ENCODE measurements around the gene PSMB7. TPM values are rescaled to one million over a fixed set of nuclear protein-coding genes. Genes with fewer than 3 reads are reported as not detected.

PSMB7 gene
- polyA plus RNA-seq, 1 of the 3 experiments (the other 2 are of a cell fraction): 357 TPM

DNA sequence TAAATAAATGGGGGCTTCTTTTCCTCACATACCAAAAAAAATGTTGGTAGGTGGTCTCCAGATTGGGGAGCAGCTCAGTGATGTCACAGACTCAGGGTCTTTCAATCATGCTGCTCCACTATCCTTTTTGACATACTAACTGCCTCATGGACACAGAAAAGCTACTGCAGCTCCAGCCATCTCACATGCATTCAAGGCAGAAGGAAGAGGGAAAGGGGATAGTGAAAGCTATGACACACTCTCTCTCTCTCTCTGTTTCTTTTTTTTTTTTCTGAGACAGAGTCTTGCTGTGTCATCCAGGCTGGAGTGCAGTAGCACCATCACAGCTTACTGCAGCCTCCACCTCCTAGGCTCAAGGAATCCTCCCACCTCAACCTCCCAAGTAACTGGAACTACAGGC is 27.1 kb upstream of the PSMB7 start:
- TF ChIP-seq TAF1 (IDR thresholded peaks at IDR 0.05; ENCODE audit: borderline replicate concordance, low read depth, low read length) (no peak), REST (IDR thresholded peaks at IDR 0.05; ENCODE audit: low read depth, low read length) (no peak), JUND (IDR thresholded peaks at IDR 0.05) (no peak), FOXM1 (IDR thresholded peaks at IDR 0.05; ENCODE audit: low read depth) (no peak), FOSL2 (IDR thresholded peaks at IDR 0.05; ENCODE audit: borderline replicate concordance, low read depth) (no peak), EZH2phosphoT487 (IDR thresholded peaks at IDR 0.05; ENCODE audit: borderline replicate concordance, low read depth) (no peak), ZBTB33 (IDR thresholded peaks at IDR 0.05; ENCODE audit: borderline replicate concordance, low read depth) (no peak), POLR2AphosphoS5 (IDR thresholded peaks at IDR 0.05; ENCODE audit: low read depth, low read length) (no peak)
- Histone ChIP-seq H3K79me2 (ENCODE audit: insufficient read depth) (no peaks in the 10 kb centered on the region), H3K4me3 (ENCODE audit: low read depth in 2 of 2, low read length in 1 of 2) (no peak overlapping the region), H3K9ac (no peak overlapping the region), H3K36me3 (replicated peaks in 1 of 2; ENCODE audit: control insufficient read depth in 1 of 2, insufficient read depth in 2 of 2, low read length in 1 of 2) (no peaks in the 10 kb centered on the region), H2AFZ (ENCODE audit: low read depth) (no peak overlapping the region), H3K27ac (ENCODE audit: low read depth in 2 of 2, low read length in 1 of 2) (no peak overlapping the region), H4K20me1 (ENCODE audit: insufficient read depth) (no peaks in the 10 kb centered on the region), H3K4me1 (ENCODE audit: control insufficient read depth in 1 of 2, insufficient read depth in 2 of 2, low read depth in 1 of 2, low read length in 1 of 2) (no peaks in the 10 kb centered on the region), H3K9me2 (no peaks in the 10 kb centered on the region), H3K4me2 (no peak overlapping the region), H3K27me3 (ENCODE audit: insufficient read depth) (no peaks in the 10 kb centered on the region), H3K9me3 (no peaks in the 10 kb centered on the region), H3F3A (replicated peaks; ENCODE audit: insufficient read depth) (peaks cover 5% of the 10 kb centered on the region)
- DNase-seq: no peak
- ChIA-PET POLR2A (no interaction called here), CTCF (interaction anchor here (1.1 to 3.4 kb wide), 3 partner anchors 21 to 94 kb away, joined by 3 to 12 read pairs (median 4); no protein-coding TSS in a partner anchor)

GRCh38 chr9:124441291-124441690 is 26.0 kb upstream of the PSMB7 start:
- Histone ChIP-seq H2AFZ (ENCODE audit: low read depth) (no peak overlapping the region), H3K36me3 (replicated peaks in 1 of 2; ENCODE audit: control insufficient read depth in 1 of 2, insufficient read depth in 2 of 2, low read length in 1 of 2) (no peaks in the 10 kb centered on the region), H3K79me2 (ENCODE audit: insufficient read depth) (no peaks in the 10 kb centered on the region), H3K4me2 (no peak overlapping the region), H3K9ac (no peak overlapping the region), H4K20me1 (ENCODE audit: insufficient read depth) (no peaks in the 10 kb centered on the region), H3K9me2 (no peaks in the 10 kb centered on the region), H3K27me3 (ENCODE audit: insufficient read depth) (no peaks in the 10 kb centered on the region), H3K4me3 (ENCODE audit: low read depth in 2 of 2, low read length in 1 of 2) (no peak overlapping the region), H3K4me1 (ENCODE audit: control insufficient read depth in 1 of 2, insufficient read depth in 2 of 2, low read depth in 1 of 2, low read length in 1 of 2) (no peaks in the 10 kb centered on the region), H3K27ac (ENCODE audit: low read depth in 2 of 2, low read length in 1 of 2) (no peak overlapping the region), H3F3A (replicated peaks; ENCODE audit: insufficient read depth) (peaks cover 5% of the 10 kb centered on the region), H3K9me3 (no peaks in the 10 kb centered on the region)
- DNase-seq: no peak
- CTCF ChIA-PET: interaction anchor here (1.1 to 3.4 kb wide), 3 partner anchors 20 to 96 kb away, joined by 3 to 12 read pairs (median 4); no protein-coding TSS in a partner anchor
- TF ChIP-seq TCF12 (IDR thresholded peaks at IDR 0.05) (no peak), EP300 (IDR thresholded peaks at IDR 0.05; ENCODE audit: borderline replicate concordance in 1 of 2, low read depth in 1 of 2, low read length in 1 of 2) (no peak), MXI1 (IDR thresholded peaks at IDR 0.05; ENCODE audit: low read depth, low read length) (no peak), FOXJ3 (CRISPR knock-in tag; IDR thresholded peaks at IDR 0.05) (no peak), RAD21 (IDR thresholded peaks at IDR 0.05; ENCODE audit: low read length) (no peak)
- TF ChIP-seq, protein P1, sequence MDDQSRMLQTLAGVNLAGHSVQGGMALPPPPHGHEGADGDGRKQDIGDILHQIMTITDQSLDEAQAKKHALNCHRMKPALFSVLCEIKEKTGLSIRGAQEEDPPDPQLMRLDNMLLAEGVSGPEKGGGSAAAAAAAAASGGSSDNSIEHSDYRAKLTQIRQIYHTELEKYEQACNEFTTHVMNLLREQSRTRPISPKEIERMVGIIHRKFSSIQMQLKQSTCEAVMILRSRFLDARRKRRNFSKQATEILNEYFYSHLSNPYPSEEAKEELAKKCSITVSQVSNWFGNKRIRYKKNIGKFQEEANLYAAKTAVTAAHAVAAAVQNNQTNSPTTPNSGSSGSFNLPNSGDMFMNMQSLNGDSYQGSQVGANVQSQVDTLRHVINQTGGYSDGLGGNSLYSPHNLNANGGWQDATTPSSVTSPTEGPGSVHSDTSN (IDR thresholded peaks at IDR 0.05): no peak
- TF ChIP-seq, protein P2, sequence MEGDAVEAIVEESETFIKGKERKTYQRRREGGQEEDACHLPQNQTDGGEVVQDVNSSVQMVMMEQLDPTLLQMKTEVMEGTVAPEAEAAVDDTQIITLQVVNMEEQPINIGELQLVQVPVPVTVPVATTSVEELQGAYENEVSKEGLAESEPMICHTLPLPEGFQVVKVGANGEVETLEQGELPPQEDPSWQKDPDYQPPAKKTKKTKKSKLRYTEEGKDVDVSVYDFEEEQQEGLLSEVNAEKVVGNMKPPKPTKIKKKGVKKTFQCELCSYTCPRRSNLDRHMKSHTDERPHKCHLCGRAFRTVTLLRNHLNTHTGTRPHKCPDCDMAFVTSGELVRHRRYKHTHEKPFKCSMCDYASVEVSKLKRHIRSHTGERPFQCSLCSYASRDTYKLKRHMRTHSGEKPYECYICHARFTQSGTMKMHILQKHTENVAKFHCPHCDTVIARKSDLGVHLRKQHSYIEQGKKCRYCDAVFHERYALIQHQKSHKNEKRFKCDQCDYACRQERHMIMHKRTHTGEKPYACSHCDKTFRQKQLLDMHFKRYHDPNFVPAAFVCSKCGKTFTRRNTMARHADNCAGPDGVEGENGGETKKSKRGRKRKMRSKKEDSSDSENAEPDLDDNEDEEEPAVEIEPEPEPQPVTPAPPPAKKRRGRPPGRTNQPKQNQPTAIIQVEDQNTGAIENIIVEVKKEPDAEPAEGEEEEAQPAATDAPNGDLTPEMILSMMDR (IDR thresholded peaks at IDR 0.05): no peak
- POLR2A ChIA-PET: no interaction called here
- WGBS (ENCODE audit: low lambda C conversion rate): 89% methylated on average over 15 of the region's 16 CpGs
